ENCODE results near the gene EHD1.

Gene EHD1

GRCh38 chr11:64842851-64843685 is 35.4 kb downstream of the EHD1 start:
- no peak for DNase-seq (ENCODE audit: low spot score)

- DNase-seq (ENCODE audit: low spot score): no peak
These were observed 36.1 kb downstream of the EHD1 start for GRCh38 chr11:64842366-64842759.

GRCh38 chr11:64841592-64842365 is 36.6 kb downstream of the EHD1 start:
- DNase-seq (ENCODE audit: low spot score): no peak

GRCh38 chr11:64839887-64840782 is 38.3 kb downstream of the EHD1 start:
- no peak for DNase-seq (ENCODE audit: low spot score)

- DNase-seq (ENCODE audit: low spot score): no peak
These were observed 39.1 kb downstream of the EHD1 start for GRCh38 chr11:64839335-64839734.

GRCh38 chr11:64838600-64839334 is 39.7 kb downstream of the EHD1 start:
- DNase-seq (ENCODE audit: low spot score): no peak

- no peak for DNase-seq (ENCODE audit: low spot score)
These were observed 40.5 kb downstream of the EHD1 start for GRCh38 chr11:64837887-64838351.

GRCh38 chr11:64836448-64837072 is 41.9 kb downstream of the EHD1 start:
- no peak for DNase-seq (ENCODE audit: low spot score)

GRCh38 chr11:64835616-64836447 is 42.6 kb downstream of the EHD1 start:
- DNase-seq (ENCODE audit: low spot score): no peak

GRCh38 chr11:64834723-64835615 is 43.5 kb downstream of the EHD1 start:
- DNase-seq (ENCODE audit: low spot score): no peak

GRCh38 chr11:64834031-64834722 is 44.2 kb downstream of the EHD1 start:
- no peak for DNase-seq (ENCODE audit: low spot score)

GRCh38 chr11:64833509-64833908 is 44.9 kb downstream of the EHD1 start:
- no peak for DNase-seq (ENCODE audit: low spot score)

GRCh38 chr11:64833198-64833502 is 45.3 kb downstream of the EHD1 start:
- no peak for DNase-seq (ENCODE audit: low spot score)

- DNase-seq (ENCODE audit: low spot score): no peak
These were observed 45.8 kb downstream of the EHD1 start for GRCh38 chr11:64832467-64833197.

GRCh38 chr11:64831411-64831891 is 47.0 kb downstream of the EHD1 start:
- DNase-seq (ENCODE audit: low spot score): no peak

- no peak for DNase-seq (ENCODE audit: low spot score)
These were observed 48.7 kb downstream of the EHD1 start for GRCh38 chr11:64829536-64830251.

- DNase-seq (ENCODE audit: low spot score): no peak
These were observed 51.0 kb downstream of the EHD1 start for GRCh38 chr11:64827451-64827839.
